ENCODE measurements around the gene NDUFB5.

NDUFB5 gene

DNA sequence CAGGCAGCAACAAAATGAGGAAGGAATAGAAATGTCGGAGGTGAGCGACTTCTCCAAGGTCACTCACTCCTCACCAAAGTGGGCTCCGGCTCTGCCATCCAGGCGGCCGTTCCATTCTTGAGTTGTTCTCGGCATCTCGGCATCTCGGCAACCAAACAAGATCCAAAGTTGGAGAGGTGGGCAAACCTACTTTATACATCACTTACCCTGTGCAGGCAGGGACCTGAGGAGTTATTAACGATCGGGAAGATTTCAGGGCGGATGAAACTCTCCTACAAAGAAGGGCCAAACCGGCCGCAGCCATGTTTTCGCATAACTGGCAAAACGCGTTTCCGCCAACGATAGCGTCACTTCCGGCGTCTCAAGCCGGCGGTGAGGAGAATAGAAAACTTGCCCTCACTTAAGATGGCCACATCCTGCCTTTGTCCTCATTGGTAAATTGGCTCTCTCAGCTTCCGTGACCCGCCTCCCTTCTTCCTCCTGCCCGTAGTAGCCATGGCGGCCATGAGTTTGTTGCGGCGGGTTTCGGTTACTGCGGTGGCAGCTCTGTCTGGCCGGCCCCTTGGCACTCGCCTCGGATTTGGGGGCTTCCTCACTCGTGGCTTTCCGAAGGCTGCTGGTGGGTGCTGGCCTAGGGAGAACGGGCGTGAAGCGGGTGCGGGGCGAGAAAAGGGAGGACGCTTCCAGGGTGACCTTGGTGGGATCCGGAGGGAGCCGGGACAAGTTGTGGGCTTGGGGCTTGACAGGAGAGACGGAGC is at the start of gene NDUFB5, which contains the start of gene MRPL47:
Gene NDUFB5, plus strand, starts transcription at position 474 of the 758 bp plus-strand sequence. Its CDS starts 22 bp downstream, at position 496.
Gene MRPL47, minus strand, starts transcription at position 318 of the 758 bp plus-strand sequence. Its CDS starts 14 bp downstream, at position 304.
- TF ChIP-seq, protein P1, sequence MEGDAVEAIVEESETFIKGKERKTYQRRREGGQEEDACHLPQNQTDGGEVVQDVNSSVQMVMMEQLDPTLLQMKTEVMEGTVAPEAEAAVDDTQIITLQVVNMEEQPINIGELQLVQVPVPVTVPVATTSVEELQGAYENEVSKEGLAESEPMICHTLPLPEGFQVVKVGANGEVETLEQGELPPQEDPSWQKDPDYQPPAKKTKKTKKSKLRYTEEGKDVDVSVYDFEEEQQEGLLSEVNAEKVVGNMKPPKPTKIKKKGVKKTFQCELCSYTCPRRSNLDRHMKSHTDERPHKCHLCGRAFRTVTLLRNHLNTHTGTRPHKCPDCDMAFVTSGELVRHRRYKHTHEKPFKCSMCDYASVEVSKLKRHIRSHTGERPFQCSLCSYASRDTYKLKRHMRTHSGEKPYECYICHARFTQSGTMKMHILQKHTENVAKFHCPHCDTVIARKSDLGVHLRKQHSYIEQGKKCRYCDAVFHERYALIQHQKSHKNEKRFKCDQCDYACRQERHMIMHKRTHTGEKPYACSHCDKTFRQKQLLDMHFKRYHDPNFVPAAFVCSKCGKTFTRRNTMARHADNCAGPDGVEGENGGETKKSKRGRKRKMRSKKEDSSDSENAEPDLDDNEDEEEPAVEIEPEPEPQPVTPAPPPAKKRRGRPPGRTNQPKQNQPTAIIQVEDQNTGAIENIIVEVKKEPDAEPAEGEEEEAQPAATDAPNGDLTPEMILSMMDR (IDR thresholded peaks at IDR 0.05; ENCODE audit: low read depth, low read length), result no peak
- peak; percentile 88 for DNase-seq (ENCODE audit: extremely low read depth, low read depth)

DNA sequence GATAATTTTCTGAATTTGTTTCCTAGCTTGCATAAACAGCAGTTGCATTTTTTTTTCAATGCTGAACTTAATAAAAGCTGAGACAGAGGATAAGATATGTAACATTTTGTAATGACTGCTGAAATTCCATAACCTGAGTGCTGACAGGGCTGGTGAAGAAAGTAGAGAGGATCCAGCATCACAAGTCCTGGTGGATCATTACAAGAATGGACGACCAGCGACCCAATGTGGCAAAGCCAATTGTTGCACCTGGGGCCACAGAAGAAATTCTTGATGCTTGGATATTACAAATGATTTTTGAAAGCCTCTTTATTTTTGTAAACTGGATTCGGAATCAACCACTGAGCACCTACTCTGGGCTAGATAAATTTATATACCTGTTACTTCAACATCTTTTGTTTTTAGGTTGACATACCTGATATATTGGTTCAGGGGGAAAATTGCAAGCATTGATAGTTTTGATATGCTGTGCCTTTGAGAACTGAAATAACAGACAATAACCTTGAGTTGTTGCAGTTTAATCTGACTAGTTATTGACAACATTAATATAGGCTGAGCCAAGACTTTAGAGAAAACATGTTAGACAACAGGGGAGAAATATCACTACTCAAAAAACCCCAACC is 45.7 kb upstream of the NDUFB5 start:
- DNase-seq (ENCODE audit: extremely low read depth, low read depth), result peak; percentile 38
- TF ChIP-seq, protein P1 (IDR thresholded peaks at IDR 0.05; ENCODE audit: low read depth, low read length), result peak; percentile 91

DNA sequence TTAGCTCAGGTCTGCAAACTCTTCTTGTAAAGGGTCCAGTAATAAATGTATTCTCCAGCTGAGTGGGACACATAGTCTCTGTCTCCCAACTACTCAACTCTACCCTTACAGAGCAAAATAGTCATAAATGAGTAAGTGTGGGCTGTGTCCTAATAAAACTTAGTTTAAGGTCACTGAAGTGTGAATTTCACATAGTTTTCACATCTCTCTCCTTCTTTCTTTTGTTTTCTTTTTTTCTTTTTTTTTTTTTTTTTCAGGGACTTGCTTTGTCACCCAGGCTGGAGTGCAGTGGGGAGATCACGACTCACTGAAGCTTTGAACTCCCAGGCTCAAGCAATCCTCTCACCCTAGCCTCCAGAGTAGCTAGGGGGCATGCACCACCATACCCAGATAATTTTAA is 43.8 kb upstream of the NDUFB5 start:
- DNase-seq (ENCODE audit: extremely low read depth, low read depth), result no peak
- TF ChIP-seq, protein P1 (IDR thresholded peaks at IDR 0.05; ENCODE audit: low read depth, low read length), result no peak

GRCh38 chr3:179562591-179563270 is 41.9 kb upstream of the NDUFB5 start, which contains the start of gene ACTL6A:
TSS of gene ACTL6A (plus strand) at chr3:179562926. CDS start at chr3:179563093, 167 bp downstream.
- TF ChIP-seq, protein P1 (IDR thresholded peaks at IDR 0.05; ENCODE audit: low read depth, low read length), result no peak

GRCh38 chr3:179563271-179563783 is 41.3 kb upstream of the NDUFB5 start:
- peak; percentile 23 for DNase-seq (ENCODE audit: extremely low read depth, low read depth)
- TF ChIP-seq, protein P1 (IDR thresholded peaks at IDR 0.05; ENCODE audit: low read depth, low read length), result peak; percentile 39

More at GRCh38 chr3:179562591-179563270, 41.9 kb upstream of the NDUFB5 start, which contains the start of gene ACTL6A:
- peak; percentile 98 for DNase-seq (ENCODE audit: extremely low read depth, low read depth)

GRCh38 chr3:179565496-179565895 is 39.1 kb upstream of the NDUFB5 start:
- TF ChIP-seq, protein P1 (IDR thresholded peaks at IDR 0.05; ENCODE audit: low read depth, low read length), result no peak
- no peak for DNase-seq (ENCODE audit: extremely low read depth, low read depth)
